OCI-LY3 (cell line): ENCODE measurements around the gene PHF24.

Experiments
- H2AFZ ChIP-seq: fragments of 200-600, 300-600 bp; shearing (Covaris generic); 2 replicates; pipeline ENCODE4 v1.6.0; 2014; ENCODE audit warnings: antibody characterized with exemption, low read depth, low read length
- H3K27ac ChIP-seq: fragments of 200-600, 300-600 bp; sonication (generic); 2 replicates; pipeline ENCODE4 v1.5.1; 2014; ENCODE audit warnings: mild to moderate bottlenecking, low read length, moderate library complexity, mixed read lengths
- H3K27me3 ChIP-seq: fragments of 200-600, 300-600 bp; sonication (generic); 2 replicates; pipeline ENCODE4 v1.6.1; 2014; ENCODE audit warnings: low read depth, low read length, mixed read lengths
- H3K36me3 ChIP-seq: fragments of 200-600, 300-600 bp; sonication (generic); replicated peaks from 2 replicates; pipeline ENCODE3; 2014; ENCODE audit warnings: low read depth, low read length, mixed read lengths
- H3K4me1 ChIP-seq: fragments of 300-600, 200-600 bp; sonication (generic); 2 replicates; pipeline ENCODE4 v1.6.1; 2014; ENCODE audit warnings: low read length, mixed read lengths
- H3K4me2 ChIP-seq: fragments of 200-600, 300-600 bp; sonication (generic); 2 replicates; pipeline ENCODE4 v1.6.1; 2014; ENCODE audit warnings: low read length, mixed read lengths
- H3K4me3 ChIP-seq: fragments of 300-600, 200-600 bp; sonication (generic); 2 replicates; pipeline ENCODE4 v1.5.1; 2014; ENCODE audit warnings: antibody characterized with exemption, mild to moderate bottlenecking, low read length, moderate library complexity
- H3K79me2 ChIP-seq: fragments of 300-600, 200-600 bp; shearing (Covaris generic); 2 replicates; pipeline ENCODE4 v1.6.1; 2014; ENCODE audit warnings: mild to moderate bottlenecking, low read length, mixed read lengths
- H3K9ac ChIP-seq: fragments of 300-600, 200-600 bp; shearing (Covaris generic); 2 replicates; pipeline ENCODE4 v1.6.0; 2014; ENCODE audit warnings: mild to moderate bottlenecking, low read length, moderate library complexity
- H3K9me3 ChIP-seq: fragments of 200-600, 300-600 bp; shearing (Covaris generic); 2 replicates; pipeline ENCODE4 v1.6.1; 2014; ENCODE audit warnings: low read length, mixed read lengths; ENCODE audit not compliant: insufficient read depth
- H4K20me1 ChIP-seq: fragments of 200-600, 300-600 bp; sonication (generic); 2 replicates; pipeline ENCODE4 v1.6.1; 2016; ENCODE audit warnings: low read length, mixed read lengths; ENCODE audit not compliant: insufficient read depth
- CTCF ChIP-seq: fragments of 200-600, 300-600 bp; sonication (generic); IDR thresholded peaks from 2 replicates; pipeline ENCODE4 v1.5.1; 2014; ENCODE audit warnings: antibody characterized with exemption, low read length, low read depth
- EZH2phosphoT487 ChIP-seq: fragments of 200-600 bp; shearing (Covaris generic); IDR thresholded peaks from 2 replicates; pipeline ENCODE4 v1.6.1; 2018; ENCODE audit warnings: antibody characterized with exemption, mixed run types, low read depth

PHF24 gene

DNA sequence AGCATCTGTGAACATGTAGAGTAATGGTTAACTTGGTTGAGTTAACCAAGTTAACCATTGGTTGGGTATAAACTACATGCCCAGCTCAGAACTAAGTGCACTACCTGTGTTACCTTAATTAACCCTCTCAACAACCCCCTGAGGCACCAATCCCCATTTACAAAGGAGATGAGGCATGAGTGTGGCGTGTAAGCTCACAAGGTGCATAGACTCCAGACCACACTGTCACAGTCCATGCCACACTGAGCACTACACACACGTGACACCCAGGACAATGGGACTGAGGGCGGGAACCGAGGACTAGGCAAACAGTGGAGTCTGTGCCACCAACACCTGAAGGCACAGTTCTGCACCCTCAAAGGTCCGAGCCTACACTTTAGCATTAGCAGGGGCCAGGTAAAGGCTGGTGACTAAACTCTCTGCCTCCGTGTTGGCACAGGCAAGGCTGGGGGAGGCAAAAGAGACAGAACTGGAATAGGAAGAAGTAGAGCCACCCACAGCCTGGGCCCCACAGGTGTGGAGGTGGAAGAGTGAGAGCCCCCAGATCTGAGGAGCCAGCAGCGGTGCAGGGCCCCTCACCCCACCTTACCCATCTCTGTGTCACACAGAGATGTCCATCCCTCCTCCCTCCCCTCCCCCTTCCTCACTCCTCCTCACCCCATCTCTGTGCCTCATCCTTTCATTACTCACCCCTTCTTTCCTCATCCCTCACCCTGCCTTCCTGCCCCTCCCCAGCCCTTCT lies 29.2 kb downstream of the PHF24 start:
- Histone ChIP-seq H3K27ac (peak overlapping the region; percentile 15; the same call in 1 of the 2 replicates), H3K4me2 (peak overlapping the region; percentile 76), H3K27me3 (no peaks in the 10 kb centered on the region), H3K4me1 (peaks cover 74% of the 10 kb centered on the region), H3K9ac (no peak overlapping the region), H3K4me3 (peak overlapping the region; percentile 53; the same call in 1 of the 2 replicates), H3K36me3 (no peaks in the 10 kb centered on the region), H3K9me3 (no peaks in the 10 kb centered on the region), H4K20me1 (peaks cover 5% of the 10 kb centered on the region; the same call in 1 of the 2 replicates), H2AFZ (no peak overlapping the region), H3K79me2 (peaks cover 12% of the 10 kb centered on the region)
- TF ChIP-seq CTCF, result no peak
- no peak for TF ChIP-seq EZH2phosphoT487

DNA sequence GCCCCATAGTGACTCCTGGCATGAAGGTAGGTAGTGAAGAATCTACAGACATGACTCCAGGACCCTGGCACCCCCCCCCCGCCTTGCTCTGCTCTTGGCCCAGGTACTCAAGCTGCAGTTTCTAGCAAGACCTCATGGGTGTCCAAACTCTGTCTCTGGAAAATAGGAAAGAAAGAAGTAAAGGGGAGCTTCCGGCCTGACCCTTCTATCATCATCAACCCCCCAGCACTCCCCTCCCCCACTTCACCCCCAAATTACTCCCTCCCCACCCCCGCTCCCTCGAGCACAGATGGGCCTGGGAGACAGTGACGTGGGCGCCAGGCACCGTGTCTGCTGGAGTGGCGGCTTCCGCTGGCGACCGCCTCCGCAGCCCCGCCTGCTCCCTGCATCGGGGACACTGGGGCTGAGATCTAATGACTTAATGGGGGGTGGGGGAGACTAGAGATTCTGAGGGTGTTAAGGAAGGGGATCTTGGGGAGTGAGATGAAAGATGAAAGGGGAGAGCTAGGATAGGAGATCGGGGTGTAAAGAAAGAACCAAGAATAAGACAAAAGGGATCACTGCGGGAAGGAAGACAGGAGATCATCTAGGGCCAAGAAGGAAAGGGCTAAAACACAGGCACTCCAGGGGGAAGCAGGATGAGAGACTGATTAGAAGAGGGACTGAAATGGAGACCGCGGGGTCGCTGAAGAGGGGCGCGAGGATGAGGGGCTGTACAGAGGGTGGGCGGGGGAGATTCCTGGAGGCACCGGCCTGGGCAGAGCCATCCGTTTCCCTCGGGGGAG lies 30.3 kb downstream of the PHF24 start:
- Histone ChIP-seq H3K27me3 (no peaks in the 10 kb centered on the region), H3K4me2 (peak overlapping the region; percentile 93), H3K9me3 (no peaks in the 10 kb centered on the region), H3K36me3 (peaks cover 4% of the 10 kb centered on the region), H3K9ac (peak overlapping the region; percentile 84), H3K4me1 (peaks cover 75% of the 10 kb centered on the region), H3K79me2 (peaks cover 16% of the 10 kb centered on the region), H3K4me3 (peak overlapping the region; percentile 88), H2AFZ (peak overlapping the region; percentile 86), H4K20me1 (peaks cover 5% of the 10 kb centered on the region; the same call in 1 of the 2 replicates), H3K27ac (peak overlapping the region; percentile 48)
- TF ChIP-seq EZH2phosphoT487, result no peak
- TF ChIP-seq CTCF, result no peak

GRCh38 chr9:34989003-34989945 lies 31.2 kb downstream of the PHF24 start, which contains the start of gene DNAJB5:
DNAJB5 (plus strand) TSS chr9:34989745; CDS start chr9:34990631, 886 bp downstream.
- Histone ChIP-seq H3K4me2 (peak within 1 kb of the TSS; percentile 94), H4K20me1 (peaks cover 5% of the 10 kb centered on the region; the same call in 1 of the 2 replicates), H3K27ac (peak within 1 kb of the TSS; percentile 67), H2AFZ (peak within 1 kb of the TSS; percentile 86), H3K4me1 (peaks cover 78% of the 10 kb centered on the region), H3K4me3 (peak within 1 kb of the TSS; percentile 91), H3K79me2 (peaks cover 16% of the 10 kb centered on the region), H3K9ac (peak within 1 kb of the TSS; percentile 84), H3K9me3 (no peaks in the 10 kb centered on the region), H3K36me3 (peaks cover 4% of the 10 kb centered on the region), H3K27me3 (no peaks in the 10 kb centered on the region)
- TF ChIP-seq CTCF (no peak), EZH2phosphoT487 (no peak)
